HG03159 (cell line): ENCODE measurements around the gene HOXA7.

ENCODE experiments used
- ATAC-seq: cut with Tn5 transposase; IDR thresholded peaks from one replicate; pipeline ENCODE4 v1.9.1; 2021; ENCODE audit warnings: mild to moderate bottlenecking, moderate library complexity; ENCODE audit not compliant: unreplicated experiment

The HOXA7 gene

DNA sequence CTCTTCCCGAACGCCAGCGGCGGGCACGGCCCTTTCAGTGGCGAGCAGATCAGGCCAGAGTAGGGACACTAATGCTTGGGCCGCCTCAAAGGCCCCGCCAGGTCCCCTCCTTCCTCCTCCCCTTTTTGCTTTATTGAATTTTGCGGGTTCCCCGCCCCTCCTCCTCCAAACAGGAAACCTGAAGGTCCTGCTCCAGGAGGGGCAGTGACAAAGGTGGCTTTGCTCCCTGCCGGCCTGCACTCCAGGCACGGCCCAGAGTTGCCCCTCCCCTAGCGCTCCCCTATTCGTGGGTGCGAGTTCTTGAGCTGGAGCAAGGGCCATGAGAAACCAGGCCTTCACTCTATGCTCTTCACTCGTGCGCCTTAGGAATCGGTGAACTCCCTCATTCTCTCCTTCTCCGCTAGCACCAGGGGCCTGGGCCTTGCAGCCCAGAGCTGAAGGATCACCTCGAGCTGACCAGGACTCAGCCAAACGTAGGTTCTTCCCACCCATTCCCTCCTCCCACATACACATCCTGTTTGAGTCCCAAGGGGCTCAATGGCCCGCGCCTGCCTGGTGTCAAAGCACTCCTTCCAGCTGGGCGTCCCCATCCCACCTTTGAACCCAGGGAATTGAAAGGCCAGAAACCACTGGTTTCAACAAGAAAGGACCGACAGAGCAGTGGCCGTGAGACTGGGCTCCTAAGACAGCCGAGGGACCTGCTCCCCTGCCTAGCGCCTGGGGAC is 8.3 kb downstream of the HOXA7 start:
- no peak for ATAC-seq

DNA sequence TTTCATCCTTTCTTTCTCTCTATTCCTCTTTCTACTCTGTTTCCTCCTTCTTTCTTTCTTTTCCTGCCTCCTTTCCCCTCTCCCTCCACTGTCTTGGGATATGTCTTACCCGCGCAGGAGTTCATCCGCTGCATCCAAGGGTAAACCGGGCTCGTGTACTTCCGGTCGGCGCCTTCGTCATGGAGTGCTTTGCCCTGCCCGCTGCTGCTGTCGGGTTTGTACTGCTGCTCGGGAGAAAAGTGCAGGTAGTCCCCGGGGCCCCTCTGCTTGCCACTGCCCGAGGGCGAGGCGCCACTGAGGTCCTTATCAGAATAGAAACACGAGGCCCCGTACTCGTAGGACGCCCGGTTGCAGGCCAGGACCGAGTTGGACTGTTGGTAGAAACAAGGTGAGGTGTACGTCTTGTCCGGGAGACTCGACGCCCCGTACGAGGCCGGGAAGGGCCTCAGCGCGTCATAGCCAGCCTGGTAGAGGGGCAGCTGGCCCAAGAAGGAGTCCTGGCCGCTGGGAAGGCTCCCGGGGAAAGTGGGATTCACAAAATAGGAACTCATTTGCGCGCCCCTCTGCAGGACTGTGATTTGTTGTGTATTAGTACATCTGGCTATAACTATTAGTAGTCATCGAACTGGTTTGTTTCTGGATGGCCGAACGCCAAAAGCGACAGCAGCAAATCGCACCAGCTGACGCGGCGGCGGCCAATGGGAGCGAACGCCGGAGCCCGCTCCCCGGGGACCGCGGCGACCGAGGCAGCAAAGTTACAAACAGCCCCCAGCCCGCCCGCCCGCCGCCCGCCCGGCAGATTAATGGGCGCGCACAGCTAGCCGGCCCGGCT is 9.1 kb downstream of the HOXA7 start, which contains the start of gene HOXA6:
TSS of gene HOXA6 (minus strand) at position 576 of the 832 bp plus-strand sequence. CDS start at position 551, 25 bp downstream.
- no peak for ATAC-seq

DNA sequence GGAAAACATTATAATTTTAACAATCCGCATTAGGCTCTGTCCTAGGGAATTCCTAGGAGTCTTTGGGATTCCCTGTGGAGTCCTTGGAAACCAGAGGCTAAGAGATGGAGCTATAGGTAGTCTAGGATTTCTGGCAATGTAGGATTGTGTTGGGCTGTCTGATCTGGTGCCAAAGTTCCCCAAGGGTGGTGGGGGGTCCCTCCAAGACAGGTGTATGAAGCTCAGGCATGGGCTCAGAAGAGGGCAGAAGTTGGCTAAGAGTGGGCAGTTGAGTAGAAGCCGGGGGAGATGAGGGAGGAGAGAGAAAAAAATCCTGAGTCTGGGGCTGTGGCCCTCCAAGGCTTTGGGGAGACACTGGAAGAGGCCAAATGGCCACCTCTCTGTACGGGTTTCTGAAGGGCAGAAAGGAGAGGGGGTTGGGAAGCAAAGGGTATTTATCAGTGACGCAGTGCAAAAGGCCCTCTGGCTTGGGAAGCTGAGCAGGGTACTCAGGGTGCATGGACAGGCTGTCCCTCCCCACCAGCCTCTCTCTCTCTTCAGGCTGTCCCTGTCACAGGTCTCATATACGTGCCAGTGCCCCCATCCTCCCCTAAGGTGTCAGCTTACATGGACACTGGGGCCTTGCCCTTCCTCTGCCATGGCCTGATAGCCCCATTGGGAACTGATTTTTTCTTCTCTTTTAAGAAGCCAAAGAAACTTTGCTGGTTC is 9.8 kb downstream of the HOXA7 start:
- no peak for ATAC-seq

DNA sequence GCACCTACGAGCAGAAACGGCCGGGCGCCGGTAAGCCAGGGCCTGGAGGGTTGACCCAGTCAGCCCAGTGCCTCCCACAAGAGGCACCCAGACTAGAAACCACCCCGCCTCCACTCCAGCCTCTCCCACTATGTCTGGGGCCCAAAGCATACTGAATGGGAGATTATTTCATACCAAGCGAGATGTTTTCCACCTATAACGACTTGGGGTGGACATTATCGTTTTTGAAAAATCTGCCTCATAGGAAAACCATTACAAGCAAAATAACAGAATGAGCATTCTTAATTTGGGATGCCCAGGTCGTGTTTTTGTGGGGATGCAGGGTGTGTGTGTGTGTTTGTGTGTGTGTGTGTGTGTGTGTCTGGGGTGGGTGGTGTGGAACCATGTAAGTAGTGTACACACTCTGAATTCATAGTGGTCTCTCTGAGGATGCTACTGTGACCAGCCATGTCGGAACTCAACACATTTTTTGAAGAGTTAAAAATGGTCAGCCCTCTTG is 10.5 kb downstream of the HOXA7 start:
- no peak for ATAC-seq

DNA sequence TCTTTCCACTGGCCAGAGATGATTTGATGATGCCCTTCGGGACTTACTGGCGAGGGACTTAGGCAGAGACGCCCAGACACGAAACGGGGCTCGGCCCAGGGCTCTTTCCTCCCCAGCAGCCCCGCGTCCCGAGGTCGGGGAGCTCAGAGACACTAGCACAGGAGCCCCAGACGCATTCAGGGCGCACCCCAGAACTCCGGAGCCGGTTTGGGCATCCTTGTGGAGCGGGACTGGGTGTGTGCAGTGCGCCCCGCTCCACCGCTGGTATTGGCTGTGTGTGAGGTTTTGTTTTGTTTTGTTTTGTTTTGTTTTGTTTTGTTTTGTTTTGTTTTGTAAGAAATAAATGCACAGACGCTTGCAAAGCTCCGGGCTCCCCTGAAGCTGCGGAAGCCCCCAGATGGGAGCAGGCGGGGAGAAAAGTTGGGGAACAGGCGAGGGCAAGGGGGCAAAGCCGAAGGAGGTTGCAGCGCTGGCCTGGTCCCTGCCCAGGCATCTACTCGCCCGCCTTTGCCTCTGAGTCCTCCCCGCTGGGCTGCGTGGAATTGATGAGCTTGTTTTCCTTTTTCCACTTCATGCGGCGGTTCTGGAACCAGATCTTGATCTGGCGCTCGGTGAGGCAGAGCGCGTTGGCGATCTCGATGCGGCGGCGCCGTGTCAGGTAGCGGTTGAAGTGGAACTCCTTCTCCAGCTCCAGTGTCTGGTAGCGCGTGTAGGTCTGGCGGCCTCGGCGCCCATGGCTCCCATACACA is 11.1 kb downstream of the HOXA7 start:
- no peak for ATAC-seq

DNA sequence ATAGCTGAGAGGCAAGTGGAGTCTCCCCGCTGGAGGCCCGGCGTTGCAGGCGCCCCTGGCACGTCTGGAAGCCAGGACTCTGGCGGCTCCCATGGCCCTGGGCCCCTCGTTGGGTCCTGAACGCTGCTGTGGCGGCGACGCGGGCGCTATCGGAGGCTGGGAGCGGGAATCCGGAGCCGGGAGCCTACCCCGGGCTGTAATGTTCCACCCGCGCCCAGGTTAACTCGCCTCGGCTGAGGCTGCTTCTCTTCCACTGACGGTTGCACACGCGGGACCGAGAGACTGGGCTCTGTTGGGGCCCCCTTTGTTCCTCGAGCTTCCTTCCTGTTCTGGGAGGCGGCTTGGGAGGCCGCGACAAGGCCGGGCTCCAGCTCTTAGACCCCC is 11.7 kb downstream of the HOXA7 start:
- ATAC-seq: no peak

DNA sequence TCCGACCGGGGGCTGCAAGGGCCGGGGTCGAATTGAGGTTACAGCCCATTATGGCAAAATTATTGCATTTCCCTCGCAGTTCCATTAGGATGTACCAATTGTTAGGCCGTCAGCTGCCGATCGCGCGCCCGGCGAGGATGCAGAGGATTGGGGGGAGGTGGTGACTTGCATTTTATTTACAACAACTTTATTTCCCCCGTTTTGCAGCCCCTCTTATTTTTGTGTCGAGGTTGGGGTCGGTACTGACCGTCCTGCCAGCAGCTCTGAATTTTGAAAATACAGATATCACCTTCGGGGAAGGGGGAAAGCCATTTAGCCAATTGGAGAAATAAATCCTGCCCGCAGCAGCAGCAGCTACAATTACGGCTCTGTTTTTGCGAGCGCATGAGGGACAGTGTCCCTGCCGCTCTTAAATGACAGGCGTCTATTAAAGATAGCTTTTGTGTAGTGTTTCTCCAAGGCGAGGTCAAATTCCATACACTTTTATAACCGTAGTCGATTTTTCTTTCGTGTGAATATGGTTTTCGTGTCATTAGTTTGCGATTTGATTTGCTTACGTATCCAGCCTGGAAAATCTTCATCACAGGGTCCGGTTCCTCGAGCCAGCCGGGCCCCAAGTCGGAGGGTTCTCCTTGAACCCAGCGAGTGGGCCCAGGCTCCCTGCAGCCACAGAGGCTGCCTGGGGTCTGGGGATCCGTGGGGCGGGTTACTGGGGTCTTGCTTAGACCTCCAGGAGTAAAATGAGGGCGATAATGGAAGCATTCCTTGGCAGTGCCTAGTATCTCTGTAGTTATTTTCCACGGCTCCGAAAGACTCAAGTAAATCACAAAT is 12.3 kb downstream of the HOXA7 start:
- no peak for ATAC-seq

DNA sequence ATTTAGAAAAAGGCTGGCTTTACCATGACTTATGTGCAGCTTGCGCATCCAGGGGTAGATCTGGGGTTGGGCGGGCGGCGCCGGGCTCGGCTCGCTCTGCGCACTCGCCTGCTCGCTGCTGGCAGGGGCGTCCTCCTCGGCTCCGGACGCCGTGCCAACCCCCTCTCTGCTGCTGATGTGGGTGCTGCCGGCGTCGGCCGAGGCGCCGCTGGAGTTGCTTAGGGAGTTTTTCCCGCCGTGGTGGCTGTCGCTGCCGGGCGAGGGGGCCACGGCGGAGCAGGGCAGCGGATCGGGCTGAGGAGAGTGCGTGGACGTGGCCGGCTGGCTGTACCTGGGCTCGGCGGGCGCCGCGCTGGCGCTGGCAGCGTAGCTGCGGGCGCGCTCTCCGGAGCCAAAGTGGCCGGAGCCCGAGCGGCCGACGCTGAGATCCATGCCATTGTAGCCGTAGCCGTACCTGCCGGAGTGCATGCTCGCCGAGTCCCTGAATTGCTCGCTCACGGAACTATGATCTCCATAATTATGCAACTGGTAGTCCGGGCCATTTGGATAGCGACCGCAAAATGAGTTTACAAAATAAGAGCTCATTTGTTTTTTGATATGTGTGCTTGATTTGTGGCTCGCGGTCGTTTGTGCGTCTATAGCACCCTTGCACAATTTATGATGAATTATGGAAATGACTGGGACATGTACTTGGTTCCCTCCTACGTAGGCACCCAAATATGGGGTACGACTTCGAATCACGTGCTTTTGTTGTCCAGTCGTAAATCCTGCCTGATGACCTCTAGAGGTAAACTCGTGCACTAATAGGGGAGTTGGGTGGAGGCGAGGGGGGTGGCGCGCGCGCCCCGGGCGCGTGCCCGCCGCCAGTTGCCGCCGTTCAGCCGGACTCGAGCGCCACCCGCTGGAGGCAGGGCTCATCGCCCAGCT is 13.2 kb downstream of the HOXA7 start, which contains the start of gene HOXA5:
TSS of gene HOXA5 (minus strand) at position 659 of the 927 bp plus-strand sequence. CDS start at position 585, 74 bp downstream.
- no peak for ATAC-seq

DNA sequence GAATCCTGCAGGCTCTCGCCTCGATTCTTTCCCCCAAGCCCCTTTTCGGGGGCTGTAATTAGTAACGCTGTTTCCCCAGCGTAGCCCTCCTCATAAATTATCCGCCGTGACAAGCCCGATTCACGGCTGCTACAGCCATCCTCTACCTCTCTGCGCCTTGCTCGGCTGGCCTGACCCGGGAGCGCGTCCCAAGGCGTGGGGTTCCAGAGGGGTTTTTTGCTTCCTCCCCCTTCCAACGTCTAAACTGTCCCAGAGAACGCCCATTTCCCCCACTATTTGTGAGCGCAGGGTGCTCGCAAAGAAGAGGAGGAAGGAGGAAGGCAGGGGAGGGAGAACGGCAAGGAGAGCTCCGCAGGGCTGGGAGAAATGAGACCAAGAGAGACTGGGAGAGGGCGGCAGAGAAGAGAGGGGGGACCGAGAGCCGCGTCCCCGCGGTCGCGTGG is 13.9 kb downstream of the HOXA7 start:
- no peak for ATAC-seq

DNA sequence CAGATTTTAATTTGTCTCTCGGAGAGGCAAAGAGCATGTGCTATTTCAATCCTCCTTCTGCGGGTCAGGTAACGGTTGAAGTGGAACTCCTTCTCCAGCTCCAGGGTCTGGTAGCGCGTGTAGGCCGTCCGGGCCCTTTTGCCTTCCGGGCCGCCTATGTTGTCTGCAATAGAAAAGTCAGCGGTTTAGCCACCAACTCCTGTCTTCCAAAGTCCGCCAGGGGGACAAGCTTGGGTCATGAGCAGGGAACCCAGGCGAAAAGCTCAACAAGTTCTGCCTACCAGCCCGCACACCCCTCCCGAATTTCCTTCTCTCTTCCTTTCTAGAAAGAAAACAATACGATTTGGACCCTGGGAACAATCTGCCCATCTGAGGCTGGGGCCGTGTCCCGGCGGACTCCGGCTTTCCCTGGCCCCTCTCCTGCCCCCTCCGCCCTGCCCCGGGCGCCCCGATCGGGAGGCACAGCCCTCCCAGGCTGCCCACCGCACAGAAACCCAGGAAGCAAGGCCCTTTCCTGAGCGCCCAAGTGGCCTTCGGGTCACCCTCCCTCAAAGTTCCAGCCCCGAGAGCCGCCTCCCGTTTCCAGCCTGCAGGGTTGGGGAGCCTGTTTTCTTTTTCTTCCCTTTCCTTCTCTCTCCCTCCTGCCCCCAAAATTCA is 14.4 kb downstream of the HOXA7 start:
- no peak for ATAC-seq

DNA sequence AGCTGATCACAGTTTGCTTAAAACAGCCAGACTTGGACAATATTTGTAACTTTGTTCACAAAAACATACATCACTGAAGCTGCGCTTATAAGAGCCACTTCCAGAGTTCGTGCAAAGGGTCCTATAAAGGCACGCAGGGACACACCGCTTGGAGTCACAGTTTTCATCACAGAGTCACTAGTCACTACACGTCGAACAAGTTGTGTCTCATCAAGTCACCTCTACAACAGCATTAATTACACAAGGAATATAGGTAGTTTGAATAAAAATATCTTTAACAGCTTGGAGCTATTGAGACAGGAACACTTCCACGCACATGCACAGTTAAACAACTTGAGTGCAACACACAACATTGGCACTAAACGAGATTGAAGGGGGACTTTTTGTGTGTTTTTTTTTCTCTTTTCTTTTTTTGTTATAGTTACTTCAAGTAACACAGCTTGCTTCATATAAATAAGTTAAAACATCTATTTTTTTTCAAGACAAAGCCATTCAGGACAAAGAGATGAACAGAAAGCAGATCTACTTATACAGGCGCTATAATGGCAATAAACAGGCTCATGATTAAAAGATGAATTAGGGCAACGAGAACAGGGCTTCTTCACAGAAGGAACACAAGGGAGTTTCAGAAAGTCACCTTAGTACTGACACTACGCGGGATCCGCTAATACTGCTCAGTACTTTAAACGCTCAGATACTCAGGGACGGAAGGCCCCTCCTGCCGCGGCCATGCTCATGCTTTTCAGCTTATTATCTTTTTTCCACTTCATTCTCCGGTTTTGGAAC is 15.1 kb downstream of the HOXA7 start:
- no peak for ATAC-seq

DNA sequence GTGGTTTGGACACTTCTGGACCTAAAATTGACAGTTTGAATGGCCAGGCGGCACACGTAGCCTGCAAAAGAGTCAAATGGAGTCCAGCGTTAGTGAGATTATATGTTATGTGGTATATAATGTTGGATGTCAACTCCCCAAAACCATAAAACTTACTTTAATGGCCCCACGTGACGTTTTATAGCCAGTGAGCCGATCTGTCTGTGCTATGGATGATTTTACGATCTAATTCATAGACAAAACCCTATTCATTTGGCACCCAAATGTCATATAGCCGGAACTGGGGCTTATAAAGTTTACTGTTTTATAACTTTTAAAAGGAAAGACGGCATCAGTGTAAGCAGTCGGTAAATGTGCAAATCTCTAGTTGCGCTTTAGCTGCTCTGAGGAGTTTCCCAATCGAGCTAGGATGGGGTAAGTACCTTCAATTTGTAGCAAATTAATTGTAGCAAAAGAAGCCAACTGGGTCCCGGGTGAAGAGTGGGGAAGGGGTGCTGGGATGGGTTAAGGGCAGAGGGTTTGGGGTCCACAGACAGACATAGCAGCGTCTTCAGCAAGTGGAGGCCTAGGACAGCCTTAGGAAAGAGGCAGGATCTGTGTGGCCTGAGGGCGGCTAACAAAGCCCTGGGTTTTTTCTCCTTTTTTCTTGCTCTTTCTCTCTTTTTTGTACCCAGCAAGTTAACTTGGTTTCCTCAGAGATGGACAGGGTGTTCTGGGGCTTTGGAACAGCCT is 16.2 kb downstream of the HOXA7 start:
- no peak for ATAC-seq

DNA sequence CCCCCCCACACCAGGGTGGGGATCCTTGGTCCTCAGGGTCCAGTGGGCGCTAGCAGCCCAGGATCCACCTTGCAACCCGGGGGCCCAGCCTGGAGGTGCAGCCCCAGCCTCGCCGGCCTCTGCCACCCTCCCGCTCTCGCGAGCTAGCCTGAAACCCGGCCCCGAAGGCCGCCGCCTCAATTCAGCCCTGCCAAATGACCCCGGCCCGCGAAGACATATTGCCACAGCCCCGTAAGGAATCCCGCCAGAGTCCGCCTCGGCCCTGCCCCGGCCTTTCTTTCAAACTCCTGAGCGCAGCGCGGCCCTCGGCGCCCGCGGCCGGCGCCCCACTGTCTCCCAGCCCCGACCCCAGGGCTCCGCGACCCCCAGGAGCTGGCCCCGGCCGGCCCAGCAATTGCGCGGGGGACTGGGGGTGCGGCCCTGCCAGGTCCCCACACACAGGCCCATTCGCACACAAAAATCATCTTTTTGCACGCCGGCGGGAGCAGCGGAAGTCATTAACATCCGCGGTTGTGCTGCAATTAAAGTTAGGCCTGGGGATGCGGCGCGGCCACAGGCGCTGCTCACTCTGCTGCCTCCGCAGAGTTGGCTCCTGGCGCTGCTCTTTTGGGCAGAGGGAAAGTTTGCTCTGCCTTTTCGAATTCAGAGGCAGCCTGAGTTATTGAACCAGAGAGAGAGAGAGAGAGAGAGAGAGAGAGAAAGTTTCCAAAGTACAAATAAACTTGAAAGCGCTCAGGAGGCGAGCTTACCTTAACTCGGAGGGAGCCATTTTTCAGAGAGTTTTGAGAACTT is 16.9 kb downstream of the HOXA7 start:
- no peak for ATAC-seq

DNA sequence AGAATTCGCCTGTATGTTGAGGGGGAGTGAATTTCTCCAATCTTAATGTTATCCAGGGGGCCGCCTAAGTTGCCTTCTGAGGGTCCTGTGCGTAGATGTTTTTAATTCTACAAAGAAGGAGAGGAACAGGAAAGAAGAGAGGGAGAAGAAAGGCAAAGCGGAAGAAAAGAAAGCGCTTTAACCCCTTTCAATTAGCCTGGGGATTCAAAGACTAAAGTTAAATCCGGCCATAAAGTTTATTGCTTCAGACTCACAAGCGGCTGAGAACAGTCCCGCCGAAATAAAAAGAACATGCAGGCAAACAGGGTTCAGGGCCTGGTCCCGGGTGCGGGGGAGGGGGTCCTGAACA is 17.5 kb downstream of the HOXA7 start:
- no peak for ATAC-seq

DNA sequence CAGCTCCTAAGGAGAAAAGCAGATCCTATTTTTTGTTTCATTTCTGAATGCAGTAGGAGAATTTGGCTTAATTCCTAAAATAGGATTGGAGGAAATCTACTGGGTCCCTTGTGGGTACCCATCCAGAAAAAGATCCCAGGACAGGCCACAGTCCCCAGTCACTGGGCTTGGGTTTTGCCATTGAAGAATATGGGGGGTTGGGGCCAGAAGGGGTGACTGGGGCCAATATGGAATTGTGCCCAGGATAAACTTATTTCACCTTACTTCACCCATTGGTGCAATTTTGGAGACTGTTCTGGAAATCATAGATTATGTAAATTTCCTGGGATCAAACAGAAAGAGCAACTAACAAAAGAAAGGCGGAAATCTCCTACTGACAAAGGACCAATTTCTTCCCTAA is 18.0 kb downstream of the HOXA7 start:
- no peak for ATAC-seq
